Ishikawa (cell line): Measurements from ENCODE around the gene GRID1.

Experiments used
- CEBPB ChIP-seq: IDR thresholded peaks from 2 replicates; pipeline ENCODE4 v1.6.1; 2012
- CREB1 ChIP-seq: IDR thresholded peaks from 2 replicates; pipeline ENCODE4 v1.6.1; 2012; ENCODE audit warnings: low read depth
- EGR1 ChIP-seq: IDR thresholded peaks from 2 replicates; pipeline ENCODE4 v1.6.1; 2012
- EP300 ChIP-seq: IDR thresholded peaks from 2 replicates; pipeline ENCODE4 v1.6.1; 2012; ENCODE audit warnings: borderline replicate concordance
- FOXM1 ChIP-seq: IDR thresholded peaks from 2 replicates; pipeline ENCODE4 v1.6.1; 2012; ENCODE audit warnings: low read depth, borderline replicate concordance
- MAX ChIP-seq: IDR thresholded peaks from 2 replicates; pipeline ENCODE4 v1.6.1; 2012
- NFIC ChIP-seq: IDR thresholded peaks from 2 replicates; pipeline ENCODE4 v1.6.1; 2012
- RAD21 ChIP-seq: IDR thresholded peaks from 2 replicates; pipeline ENCODE4 v1.6.1; 2012; ENCODE audit warnings: low read depth
- REST ChIP-seq: IDR thresholded peaks from 2 replicates; pipeline ENCODE4 v1.6.1; 2012; ENCODE audit warnings: low read depth, mild to moderate bottlenecking
- TAF1 ChIP-seq: IDR thresholded peaks from 2 replicates; pipeline ENCODE4 v1.6.1; 2012; ENCODE audit warnings: low read depth, mild to moderate bottlenecking
- TCF12 ChIP-seq: IDR thresholded peaks from 2 replicates; pipeline ENCODE4 v1.6.1; 2012; ENCODE audit warnings: low read depth
- TEAD4 ChIP-seq: IDR thresholded peaks from 2 replicates; pipeline ENCODE4 v1.6.1; 2012
- USF1 ChIP-seq: IDR thresholded peaks from 2 replicates; pipeline ENCODE4 v1.6.1; 2012
- YY1 ChIP-seq: IDR thresholded peaks from 2 replicates; pipeline ENCODE4 v1.6.1; 2012; ENCODE audit warnings: low read depth
- ZBTB7A ChIP-seq: IDR thresholded peaks from 2 replicates; pipeline ENCODE4 v1.6.1; 2012; ENCODE audit warnings: low read depth

Gene GRID1

GRCh38 chr10:86024281-86025041, 342.1 kb downstream of the GRID1 start:
- TF ChIP-seq NFIC = no peak
- no peak for TF ChIP-seq ZBTB7A
- no peak for TF ChIP-seq REST
- no peak for TF ChIP-seq RAD21
- no peak for TF ChIP-seq CEBPB
- no peak for TF ChIP-seq EP300
- TF ChIP-seq CREB1 = no peak
- TF ChIP-seq TAF1 = no peak
- no peak for TF ChIP-seq YY1
- TF ChIP-seq MAX = no peak

GRCh38 chr10:86023931-86024280, 342.7 kb downstream of the GRID1 start:
- TF ChIP-seq CREB1 = no peak
- no peak for TF ChIP-seq YY1
- TF ChIP-seq RAD21 = no peak
- TF ChIP-seq TEAD4 = no peak
- no peak for TF ChIP-seq TCF12

GRCh38 chr10:86023336-86023735, 343.3 kb downstream of the GRID1 start:
- TF ChIP-seq REST = no peak
- TF ChIP-seq EP300 = no peak
- no peak for TF ChIP-seq USF1
- no peak for TF ChIP-seq ZBTB7A
- TF ChIP-seq MAX = no peak
- TF ChIP-seq EGR1 = no peak
- no peak for TF ChIP-seq FOXM1
- TF ChIP-seq TAF1 = no peak

- TF ChIP-seq TCF12 (no peak), CREB1 (no peak), CEBPB (no peak), EGR1 (no peak), MAX (no peak), EP300 (no peak), TAF1 (no peak), NFIC (no peak), RAD21 (no peak), USF1 (no peak), FOXM1 (no peak), YY1 (no peak), ZBTB7A (no peak), TEAD4 (no peak), REST (no peak)
Measured at GRCh38 chr10:86022906-86023305, 343.7 kb downstream of the GRID1 start.

GRCh38 chr10:86020134-86020533, 346.5 kb downstream of the GRID1 start:
- TF ChIP-seq YY1 (no peak), REST (no peak), FOXM1 (no peak)
